GM08714 (cell line): Measurements from ENCODE around the gene LPCAT2.

Experiments
- H3K4me3 ChIP-seq: fragments of 200-500 bp; sonication (Bioruptor generic); 2 replicates; pipeline ENCODE4 v1.5.1; 2014; ENCODE audit warnings: mild to moderate bottlenecking, low read length, inconsistent platforms
- ZNF274 ChIP-seq: IDR thresholded peaks from 2 replicates; pipeline ENCODE4 v1.6.1; 2012; ENCODE audit warnings: mild to moderate bottlenecking, low read depth, low read length

LPCAT2 gene

GRCh38 chr16:55539049-55539448 lies 30.2 kb downstream of the LPCAT2 start:
- H3K4me3 ChIP-seq = no peak overlapping the region
- no peak for TF ChIP-seq ZNF274

- no peak overlapping the region for H3K4me3 ChIP-seq
- no peak for TF ChIP-seq ZNF274
Measured at GRCh38 chr16:55539488-55539887, 30.6 kb downstream of the LPCAT2 start.

DNA sequence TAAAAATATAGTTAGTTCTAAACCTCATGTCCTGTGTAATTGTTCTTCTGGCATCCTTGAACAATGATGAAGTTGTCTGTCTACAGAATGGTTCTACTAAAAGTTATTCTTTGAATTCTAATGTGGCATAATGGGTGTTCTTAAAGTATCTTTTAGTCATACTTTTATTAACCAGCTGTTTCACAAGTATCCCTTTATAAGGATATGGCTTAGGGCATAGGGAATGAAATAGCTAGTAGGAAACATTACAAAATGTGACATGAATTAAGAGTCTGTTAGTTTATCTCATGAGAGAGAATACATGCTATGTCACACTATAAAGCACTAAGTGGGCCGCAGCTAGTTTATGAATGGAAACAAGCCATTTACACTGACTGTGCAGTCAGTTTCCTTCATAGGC lies 31.3 kb downstream of the LPCAT2 start:
- TF ChIP-seq ZNF274 = no peak
- H3K4me3 ChIP-seq = no peak overlapping the region

GRCh38 chr16:55542459-55543082 lies 33.7 kb downstream of the LPCAT2 start:
- H3K4me3 ChIP-seq = no peak overlapping the region
- TF ChIP-seq ZNF274 = no peak

- no peak overlapping the region for H3K4me3 ChIP-seq
- TF ChIP-seq ZNF274 = no peak
Measured at GRCh38 chr16:55543472-55543871, 34.6 kb downstream of the LPCAT2 start.

DNA sequence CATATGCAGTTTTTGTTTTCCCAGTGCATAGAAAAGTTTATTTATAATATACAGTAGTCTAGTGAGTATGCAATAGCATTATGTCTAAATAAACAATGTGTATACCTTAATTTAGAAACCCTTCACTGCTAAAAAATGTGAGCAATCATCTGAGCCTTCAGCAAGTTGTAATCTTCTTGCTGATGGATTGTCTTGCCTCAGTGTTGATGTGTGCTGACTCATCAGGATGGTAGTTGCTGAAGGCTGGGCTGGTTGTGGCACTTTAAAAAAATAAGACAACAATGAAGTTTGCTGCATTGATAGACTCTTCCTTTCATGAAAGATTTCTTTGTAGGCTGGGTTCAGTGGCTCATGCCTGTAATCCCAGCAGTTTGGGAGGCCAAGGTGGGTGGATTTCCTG lies 43.7 kb downstream of the LPCAT2 start:
- TF ChIP-seq ZNF274 = no peak

DNA sequence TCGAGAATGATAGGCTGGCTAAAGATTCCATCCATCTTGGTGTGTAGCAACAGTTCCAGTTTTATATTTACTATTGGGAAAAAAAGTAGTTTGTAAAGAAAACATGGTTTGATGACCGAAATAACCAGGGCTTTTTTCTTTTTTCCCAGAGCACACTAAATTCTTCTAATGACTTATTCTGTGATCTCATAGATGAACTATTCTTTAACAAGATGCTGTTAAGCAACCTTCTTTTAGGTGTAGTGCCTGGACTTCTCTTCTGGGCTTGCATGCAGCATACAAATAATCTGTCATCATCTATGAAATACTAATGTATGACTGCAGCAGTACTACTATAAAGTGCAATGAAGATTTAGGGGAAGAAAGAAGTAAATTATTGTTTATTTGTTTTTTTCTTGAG lies 46.6 kb downstream of the LPCAT2 start:
- no peak for TF ChIP-seq ZNF274
- no peak overlapping the region for H3K4me3 ChIP-seq

More for the DNA sequence above, 43.7 kb downstream of the LPCAT2 start:
- H3K4me3 ChIP-seq = no peak overlapping the region

GRCh38 chr16:55557186-55557585 lies 48.3 kb downstream of the LPCAT2 start:
- TF ChIP-seq ZNF274 = no peak

GRCh38 chr16:55559233-55559632 lies 50.4 kb downstream of the LPCAT2 start:
- no peak for TF ChIP-seq ZNF274
- no peak overlapping the region for H3K4me3 ChIP-seq

More at GRCh38 chr16:55557186-55557585, 48.3 kb downstream of the LPCAT2 start:
- no peak overlapping the region for H3K4me3 ChIP-seq

DNA sequence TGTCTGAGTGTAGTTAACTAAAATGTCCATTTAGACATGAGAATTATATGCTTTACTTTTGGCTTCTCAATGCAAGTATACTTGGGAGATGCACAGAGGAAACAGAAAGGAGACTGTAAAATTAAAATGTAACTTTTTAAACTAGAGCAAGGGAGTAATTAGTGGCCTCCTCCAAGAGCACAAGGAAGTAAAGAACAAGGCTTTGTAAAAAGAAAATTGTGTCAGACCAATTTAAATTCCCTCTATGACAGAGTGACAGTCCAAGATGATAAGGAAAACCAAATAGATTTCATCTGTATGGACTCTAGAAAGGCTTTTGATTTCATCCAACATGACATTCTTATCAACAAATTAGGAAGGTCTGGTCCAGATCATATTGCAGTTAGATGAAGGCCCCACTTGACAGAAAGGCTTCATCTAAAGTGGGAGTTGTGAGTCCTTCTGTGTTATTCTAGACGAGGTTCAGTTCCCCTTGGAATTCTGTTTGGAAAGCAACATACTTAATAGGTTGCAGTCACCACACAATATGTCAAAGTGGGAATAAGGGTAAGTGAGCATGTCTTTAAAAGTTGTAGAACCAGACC lies 51.2 kb downstream of the LPCAT2 start:
- no peak overlapping the region for H3K4me3 ChIP-seq
- no peak for TF ChIP-seq ZNF274

DNA sequence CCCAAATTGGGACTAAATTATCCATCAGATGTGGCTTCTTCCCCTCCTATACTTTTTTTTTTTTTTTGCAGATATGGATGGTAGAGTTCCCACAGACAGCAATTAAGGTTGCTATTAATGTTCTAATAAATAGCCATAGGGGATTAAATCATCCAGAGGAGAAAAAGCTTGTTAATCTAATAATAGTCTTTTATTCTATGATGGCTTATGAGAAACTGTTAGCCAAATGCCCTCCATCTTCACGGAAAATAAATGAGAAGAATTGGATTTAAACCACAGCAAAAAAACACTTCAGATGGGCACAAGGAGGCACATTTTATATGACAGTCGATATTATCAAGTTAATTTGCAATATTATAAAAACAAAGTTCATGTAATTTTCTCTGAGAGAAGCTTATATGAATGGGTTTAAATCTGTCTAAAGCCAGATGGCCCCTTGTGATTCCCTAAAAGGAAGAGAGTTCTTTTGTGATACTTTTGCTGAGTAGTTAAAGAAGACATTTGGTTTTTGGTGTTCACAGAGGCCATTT lies 52.5 kb downstream of the LPCAT2 start:
- no peak overlapping the region for H3K4me3 ChIP-seq
- TF ChIP-seq ZNF274 = no peak

- no peak overlapping the region for H3K4me3 ChIP-seq
- TF ChIP-seq ZNF274 = no peak
Measured at GRCh38 chr16:55562936-55563335, 54.1 kb downstream of the LPCAT2 start.

DNA sequence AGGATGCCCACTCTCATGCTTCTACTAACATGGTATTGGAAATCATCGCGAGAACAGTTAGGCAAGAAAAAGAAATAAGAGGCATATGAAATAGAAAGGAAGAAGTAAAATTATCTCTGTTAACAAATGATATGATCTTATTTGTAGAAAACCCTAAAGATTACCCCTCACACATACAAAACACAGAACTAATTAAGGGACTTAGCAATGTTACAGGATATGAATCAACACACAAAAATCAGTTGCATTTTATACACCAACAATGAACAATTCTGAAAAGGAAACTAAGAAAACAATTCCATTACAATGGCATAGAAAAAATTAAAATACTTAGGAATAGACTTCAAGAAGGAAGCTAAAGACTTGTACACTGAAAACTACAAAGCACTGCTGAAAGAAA lies 54.9 kb downstream of the LPCAT2 start:
- H3K4me3 ChIP-seq = no peak overlapping the region
- no peak for TF ChIP-seq ZNF274

DNA sequence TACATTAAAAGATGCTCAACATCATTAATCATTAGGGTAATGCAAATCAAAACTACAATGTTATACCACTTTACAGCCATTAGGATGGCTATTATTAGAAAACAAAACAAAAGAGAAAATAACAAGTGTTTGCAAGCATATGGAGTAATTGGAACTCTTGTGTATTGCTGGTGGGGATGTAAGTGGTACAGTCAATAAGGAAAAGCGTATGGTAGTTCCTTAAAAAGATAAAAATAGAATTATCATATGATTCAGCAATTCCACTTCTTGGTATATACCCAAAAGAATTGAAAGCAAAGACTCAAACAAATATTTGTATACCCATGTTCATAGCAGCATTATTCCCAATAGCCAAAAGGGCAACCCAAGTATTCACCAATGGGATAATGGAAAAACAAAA lies 56.2 kb downstream of the LPCAT2 start:
- no peak overlapping the region for H3K4me3 ChIP-seq
- no peak for TF ChIP-seq ZNF274

DNA sequence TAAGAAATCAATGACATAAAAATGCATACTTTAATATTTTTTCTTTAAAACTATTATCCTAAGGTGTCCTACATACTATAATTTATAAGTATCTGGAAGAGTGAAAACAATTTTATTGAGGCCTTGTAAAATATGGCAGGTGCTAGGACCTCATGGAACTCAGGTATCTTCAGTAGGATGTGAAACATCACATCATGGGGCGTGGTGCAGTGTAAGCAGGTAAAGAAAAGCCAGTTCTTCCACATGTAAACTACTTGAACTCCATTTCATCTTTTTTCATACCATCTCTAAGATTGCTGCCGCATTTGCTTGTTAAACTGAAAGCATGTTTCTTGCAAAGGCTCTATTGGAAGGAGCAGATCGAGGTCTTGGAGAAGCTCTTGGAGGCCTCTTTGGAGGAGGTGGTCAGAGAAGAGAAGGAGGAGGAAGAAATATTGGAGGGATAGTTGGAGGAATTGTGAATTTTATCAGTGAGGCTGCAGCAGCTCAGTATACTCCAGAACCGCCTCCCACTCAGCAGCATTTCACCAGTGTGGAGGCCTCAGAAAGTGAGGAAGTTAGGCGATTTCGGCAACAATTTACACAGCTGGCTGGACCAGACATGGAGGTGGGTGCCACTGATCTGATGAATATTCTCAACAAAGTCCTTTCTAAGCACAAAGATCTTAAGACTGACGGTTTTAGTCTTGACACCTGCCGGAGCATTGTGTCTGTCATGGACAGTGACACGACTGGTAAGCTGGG lies 57.7 kb downstream of the LPCAT2 start, which contains the start of gene CAPNS2:
CAPNS2 (plus strand) TSS at position 253 of the 744 bp plus-strand sequence; CDS start at position 326, 73 bp downstream.
- H3K4me3 ChIP-seq = no peak within 1 kb of the TSS
- no peak for TF ChIP-seq ZNF274
